ENCODE data around the gene LHX4. TPM values are rescaled to one million over a fixed set of nuclear protein-coding genes. Genes with fewer than 3 reads are reported as not detected.

Gene LHX4
- total and polyA plus RNA-seq, 9 of the 15 experiments (the other 6 are each of a cell fraction or from before 2014, with no cell fraction given) = 0.01 to 0.11 (median 0.07) TPM; not detected in 5

DNA sequence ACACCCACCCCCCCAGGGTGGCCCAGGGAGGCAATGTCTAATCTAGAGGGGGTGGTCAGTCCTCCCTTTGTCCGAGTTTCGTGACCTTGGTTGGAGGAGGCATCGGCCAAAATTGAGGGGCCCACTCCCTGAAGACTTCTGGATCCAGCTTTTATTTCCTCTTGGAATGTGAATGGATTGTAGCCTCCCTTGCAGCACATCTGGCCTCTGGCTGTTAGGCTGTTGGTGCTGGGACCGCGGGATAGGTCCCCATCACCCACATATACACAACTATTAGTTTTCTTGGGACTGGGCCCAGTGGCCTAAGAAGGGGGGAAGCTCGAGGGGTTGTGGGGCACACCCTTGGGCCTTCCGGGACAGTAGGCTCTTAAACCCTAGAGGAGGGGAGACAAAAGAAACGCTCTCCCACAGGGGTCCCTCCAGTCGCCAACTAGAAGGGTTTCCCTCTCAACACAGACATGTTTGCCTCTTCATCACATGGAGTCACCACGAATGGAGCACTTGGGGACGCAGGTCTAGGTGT lies 2.5 kb downstream of the LHX4 start:
- H3K79me2 ChIP-seq (ENCODE audit: control insufficient read depth, insufficient read depth, low read length) = no peaks in the 10 kb centered on the region
- no peak overlapping the region for H3K9ac ChIP-seq (ENCODE audit: insufficient read depth in 1 of 2, low read depth in 2 of 2, low read length in 2 of 2)
- TF ChIP-seq CHD2 (IDR thresholded peaks at IDR 0.05; ENCODE audit: low read depth, low read length) (no peak), HEY1 (CRISPR knock-in tag; IDR thresholded peaks at IDR 0.05; ENCODE audit: borderline replicate concordance) (no peak), CBX2 (IDR thresholded peaks at IDR 0.05; ENCODE audit: insufficient read depth, low read length, poor library complexity, severe bottlenecking) (no peak), LEF1 (IDR thresholded peaks at IDR 0.05) (no peak), E2F1 (CRISPR knock-in tag; IDR thresholded peaks at IDR 0.05) (no peak), ZZZ3 (IDR thresholded peaks at IDR 0.05) (no peak), ZBTB17 (CRISPR knock-in tag; IDR thresholded peaks at IDR 0.05) (no peak), EWSR1 (IDR thresholded peaks at IDR 0.05; ENCODE audit: borderline replicate concordance, low read depth, partially characterized antibody) (no peak)
- TF ChIP-seq, protein P1, sequence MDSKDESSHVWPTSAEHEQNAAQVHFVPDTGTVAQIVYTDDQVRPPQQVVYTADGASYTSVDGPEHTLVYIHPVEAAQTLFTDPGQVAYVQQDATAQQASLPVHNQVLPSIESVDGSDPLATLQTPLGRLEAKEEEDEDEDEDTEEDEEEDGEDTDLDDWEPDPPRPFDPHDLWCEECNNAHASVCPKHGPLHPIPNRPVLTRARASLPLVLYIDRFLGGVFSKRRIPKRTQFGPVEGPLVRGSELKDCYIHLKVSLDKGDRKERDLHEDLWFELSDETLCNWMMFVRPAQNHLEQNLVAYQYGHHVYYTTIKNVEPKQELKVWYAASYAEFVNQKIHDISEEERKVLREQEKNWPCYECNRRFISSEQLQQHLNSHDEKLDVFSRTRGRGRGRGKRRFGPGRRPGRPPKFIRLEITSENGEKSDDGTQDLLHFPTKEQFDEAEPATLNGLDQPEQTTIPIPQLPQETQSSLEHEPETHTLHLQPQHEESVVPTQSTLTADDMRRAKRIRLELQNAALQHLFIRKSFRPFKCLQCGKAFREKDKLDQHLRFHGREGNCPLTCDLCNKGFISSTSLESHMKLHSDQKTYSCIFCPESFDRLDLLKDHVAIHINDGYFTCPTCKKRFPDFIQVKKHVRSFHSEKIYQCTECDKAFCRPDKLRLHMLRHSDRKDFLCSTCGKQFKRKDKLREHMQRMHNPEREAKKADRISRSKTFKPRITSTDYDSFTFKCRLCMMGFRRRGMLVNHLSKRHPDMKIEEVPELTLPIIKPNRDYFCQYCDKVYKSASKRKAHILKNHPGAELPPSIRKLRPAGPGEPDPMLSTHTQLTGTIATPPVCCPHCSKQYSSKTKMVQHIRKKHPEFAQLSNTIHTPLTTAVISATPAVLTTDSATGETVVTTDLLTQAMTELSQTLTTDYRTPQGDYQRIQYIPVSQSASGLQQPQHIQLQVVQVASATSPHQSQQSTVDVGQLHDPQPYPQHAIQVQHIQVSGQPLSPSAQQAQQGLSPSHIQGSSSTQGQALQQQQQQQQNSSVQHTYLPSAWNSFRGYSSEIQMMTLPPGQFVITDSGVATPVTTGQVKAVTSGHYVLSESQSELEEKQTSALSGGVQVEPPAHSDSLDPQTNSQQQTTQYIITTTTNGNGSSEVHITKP (IDR thresholded peaks at IDR 0.05; ENCODE audit: partially characterized antibody) = no peak
- TF ChIP-seq, protein P2, sequence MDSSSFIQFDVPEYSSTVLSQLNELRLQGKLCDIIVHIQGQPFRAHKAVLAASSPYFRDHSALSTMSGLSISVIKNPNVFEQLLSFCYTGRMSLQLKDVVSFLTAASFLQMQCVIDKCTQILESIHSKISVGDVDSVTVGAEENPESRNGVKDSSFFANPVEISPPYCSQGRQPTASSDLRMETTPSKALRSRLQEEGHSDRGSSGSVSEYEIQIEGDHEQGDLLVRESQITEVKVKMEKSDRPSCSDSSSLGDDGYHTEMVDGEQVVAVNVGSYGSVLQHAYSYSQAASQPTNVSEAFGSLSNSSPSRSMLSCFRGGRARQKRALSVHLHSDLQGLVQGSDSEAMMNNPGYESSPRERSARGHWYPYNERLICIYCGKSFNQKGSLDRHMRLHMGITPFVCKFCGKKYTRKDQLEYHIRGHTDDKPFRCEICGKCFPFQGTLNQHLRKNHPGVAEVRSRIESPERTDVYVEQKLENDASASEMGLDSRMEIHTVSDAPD (CRISPR knock-in tag; IDR thresholded peaks at IDR 0.05) = no peak
- 19% methylated on average over 11 of the region's 11 CpGs for WGBS (ENCODE audit: insufficient coverage, low coverage, missing lambda C conversion rate)
- no peak overlapping the region for H3K4me3 ChIP-seq
- peaks cover 0 to 52% of the 10 kb centered on the region in 2 experiments; a peak in 3 of 5 replicates for H3K4me1 ChIP-seq (replicated peaks in 1 of 2; ENCODE audit: control insufficient read depth in 2 of 2, insufficient read depth in 2 of 2, low read length in 2 of 2)
- peaks cover 12% of the 10 kb centered on the region; the same call in 1 of the 2 replicates for H4K20me1 ChIP-seq (replicated peaks; ENCODE audit: control insufficient read depth, insufficient read depth, low read length)
- in situ Hi-C loops (cut with MboI) (no loop called here), intact Hi-C loops (cut with micrococcal nuclease) (no loop called here)
- ATAC-seq (no peak), DNase-seq (ENCODE audit: extremely low read depth in 1 of 4, low spot score in 3 of 4) (no peak), FAIRE-seq (no peak)
- H3K4me2 ChIP-seq (ENCODE audit: insufficient read depth, low read length) = no peak overlapping the region
- no peak overlapping the region for H3K27ac ChIP-seq (ENCODE audit: extremely low read depth, low read depth, low read length)
- peaks cover 81 to 87% of the 10 kb centered on the region in 2 experiments for H3K27me3 ChIP-seq (ENCODE audit: control insufficient read depth in 2 of 2, insufficient read depth in 2 of 2, low read length in 2 of 2)
- H3K9me1 ChIP-seq (ENCODE audit: control insufficient read depth, insufficient read depth, low read length) = no peaks in the 10 kb centered on the region
- no TSS peak for BruUV-seq (replicated peaks)
- ChIA-PET CTCF (ENCODE audit: low intra/inter-chr PET ratio) (interaction anchor here (0.6 kb wide), 1 partner anchor 960 kb away, joined by 3 read pairs; no protein-coding TSS in a partner anchor), POLR2A (interaction anchor here (0.6 to 1.0 kb wide), 2 partner anchors 17 to 1169 kb away, joined by 3 to 4 read pairs; no protein-coding TSS in a partner anchor)
- no peaks in the 10 kb centered on the region for H3K36me3 ChIP-seq (ENCODE audit: control insufficient read depth, insufficient read depth, low read length)
- no peak overlapping the region for H2AFZ ChIP-seq (ENCODE audit: low read depth, low read length)
- no peaks in the 10 kb centered on the region for H3K9me3 ChIP-seq (replicated peaks; ENCODE audit: control insufficient read depth, insufficient read depth, low read depth, low read length)

All from K562 (cell line).